ENCODE results near the gene PHOSPHO1.
"Not testable (repeated sequence)": the region's sequence is repeated elsewhere in the genome, so short reads cannot be mapped to it uniquely, and the experiment has no call there.

The PHOSPHO1 gene, protein sequence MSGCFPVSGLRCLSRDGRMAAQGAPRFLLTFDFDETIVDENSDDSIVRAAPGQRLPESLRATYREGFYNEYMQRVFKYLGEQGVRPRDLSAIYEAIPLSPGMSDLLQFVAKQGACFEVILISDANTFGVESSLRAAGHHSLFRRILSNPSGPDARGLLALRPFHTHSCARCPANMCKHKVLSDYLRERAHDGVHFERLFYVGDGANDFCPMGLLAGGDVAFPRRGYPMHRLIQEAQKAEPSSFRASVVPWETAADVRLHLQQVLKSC

DNA sequence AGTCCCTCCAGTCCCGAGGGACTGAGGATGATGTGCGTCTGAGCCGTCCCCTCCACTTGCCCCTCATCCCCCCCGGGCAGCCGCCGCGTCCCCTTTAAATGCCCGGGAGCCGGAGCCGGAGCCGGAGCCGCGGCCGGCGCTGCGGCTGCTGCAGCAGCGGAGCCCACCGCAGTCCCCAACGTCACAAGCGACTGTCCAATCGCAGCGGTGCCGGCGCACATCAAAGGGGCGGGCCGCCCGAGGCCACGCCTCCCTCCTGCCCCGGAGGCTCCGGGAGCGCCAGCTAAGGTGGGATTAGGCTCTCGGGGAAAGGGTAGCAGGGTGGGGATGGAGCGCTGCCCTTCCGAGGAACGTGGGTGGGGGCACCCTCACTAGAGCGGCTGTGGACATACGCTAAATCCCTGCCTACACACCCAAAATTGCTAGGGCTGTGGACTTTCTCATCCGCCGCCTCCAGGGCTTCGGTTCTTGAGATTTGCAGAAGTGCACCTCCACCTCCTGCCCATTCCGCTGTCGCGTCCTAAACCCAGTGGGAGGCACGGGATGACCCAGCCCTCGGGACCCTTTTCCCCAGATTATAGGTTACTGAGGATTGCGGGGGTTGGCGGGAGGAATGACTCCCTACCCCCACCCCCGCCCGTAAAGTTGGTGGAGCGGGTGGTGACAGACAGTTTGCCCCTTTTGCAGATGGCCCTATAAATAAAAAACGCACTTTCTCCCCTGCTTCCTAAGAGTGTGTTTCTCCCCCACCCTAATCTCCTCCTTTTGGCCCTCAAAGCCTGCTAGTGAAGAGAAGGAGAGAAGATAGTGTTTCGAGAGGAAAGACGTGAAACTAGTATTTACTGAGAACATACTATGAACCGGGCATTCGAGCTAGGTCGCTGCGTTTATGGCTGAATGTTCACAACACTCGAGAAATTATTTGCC, at the start of gene PHOSPHO1:
Gene PHOSPHO1, minus strand, starts transcription at position 152 of the 927 bp plus-strand sequence. CDS start 4,096 bp downstream, outside the sequence.
- DNase-seq (ENCODE audit: low read depth): peak; percentile 86

DNA sequence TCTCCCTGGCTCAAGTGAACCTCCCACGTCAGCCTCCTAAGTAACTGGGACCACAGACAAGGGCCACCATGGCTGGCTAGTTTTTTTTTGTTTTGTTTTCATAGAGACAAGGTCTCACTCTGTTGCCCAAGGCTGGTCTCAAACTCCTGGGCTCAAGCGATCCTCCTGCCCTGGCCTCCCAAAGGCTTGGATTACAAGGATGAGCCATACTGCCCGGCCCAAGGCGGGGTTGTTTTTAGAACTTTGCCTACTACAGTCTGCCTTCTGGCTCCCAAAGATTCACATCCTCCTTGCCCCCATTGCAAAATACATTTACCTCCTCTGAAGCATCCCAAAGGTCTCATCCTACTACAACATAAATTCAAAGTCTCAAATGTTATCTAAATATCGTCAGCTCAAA, 49.5 kb upstream of the PHOSPHO1 start:
- no peak for DNase-seq (ENCODE audit: low read depth)

DNA sequence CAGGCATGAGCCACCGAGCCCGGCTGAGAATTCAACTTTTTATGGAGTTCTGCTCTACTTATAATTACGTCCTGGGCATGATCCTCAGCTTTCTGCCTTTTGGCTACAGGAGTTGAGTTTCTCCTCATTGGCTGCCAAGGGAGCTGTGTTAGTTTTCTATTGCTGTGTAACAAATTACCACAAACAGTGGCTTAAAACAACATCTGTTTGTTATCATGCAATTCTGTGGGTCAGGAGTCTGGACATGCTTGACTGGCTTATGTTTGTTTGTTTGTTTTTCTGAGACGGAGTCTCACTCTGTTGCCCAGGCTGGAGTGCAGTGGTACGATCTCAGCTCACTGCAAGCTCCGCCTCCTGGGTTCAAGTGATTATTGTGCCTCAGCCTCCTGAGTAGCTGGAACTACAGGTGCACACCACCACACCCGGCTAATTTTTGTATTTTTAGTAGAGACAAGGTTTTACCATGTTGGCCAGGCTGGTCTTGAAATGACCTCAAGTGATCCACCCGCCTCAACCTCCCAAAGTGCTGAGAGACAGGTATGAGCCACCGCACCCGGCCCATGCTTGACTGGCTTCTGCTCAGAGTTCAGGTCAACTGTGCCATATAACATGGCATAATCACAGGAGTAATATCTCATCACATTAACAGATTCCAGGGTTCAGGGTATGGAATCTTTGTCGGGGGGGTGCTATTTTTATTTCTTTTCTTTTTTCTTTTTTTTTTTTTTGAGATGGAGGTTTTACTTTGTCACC, 48.9 kb upstream of the PHOSPHO1 start:
- not testable (repeated sequence) for DNase-seq (ENCODE audit: low read depth)

DNA sequence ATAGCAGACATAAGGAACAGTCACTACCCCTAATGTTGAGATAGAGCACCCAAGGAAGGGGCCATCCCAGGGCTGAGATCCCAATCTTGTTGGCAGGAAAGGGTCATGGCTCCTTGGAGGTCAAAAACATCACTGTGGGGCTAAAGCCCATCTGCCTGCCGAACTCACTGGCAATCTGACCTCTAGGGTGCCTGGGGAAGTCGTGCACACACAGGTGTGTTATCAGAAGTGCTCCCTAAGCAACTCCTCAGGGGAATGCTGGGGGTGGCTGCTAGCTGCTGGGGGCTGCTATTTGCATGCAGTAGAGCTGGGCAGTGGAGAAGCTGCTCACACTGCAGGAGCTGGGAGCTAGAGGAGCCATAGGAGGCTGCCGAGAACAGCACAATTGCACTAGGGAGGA, 47.5 kb upstream of the PHOSPHO1 start:
- DNase-seq (ENCODE audit: low read depth): no peak

DNA sequence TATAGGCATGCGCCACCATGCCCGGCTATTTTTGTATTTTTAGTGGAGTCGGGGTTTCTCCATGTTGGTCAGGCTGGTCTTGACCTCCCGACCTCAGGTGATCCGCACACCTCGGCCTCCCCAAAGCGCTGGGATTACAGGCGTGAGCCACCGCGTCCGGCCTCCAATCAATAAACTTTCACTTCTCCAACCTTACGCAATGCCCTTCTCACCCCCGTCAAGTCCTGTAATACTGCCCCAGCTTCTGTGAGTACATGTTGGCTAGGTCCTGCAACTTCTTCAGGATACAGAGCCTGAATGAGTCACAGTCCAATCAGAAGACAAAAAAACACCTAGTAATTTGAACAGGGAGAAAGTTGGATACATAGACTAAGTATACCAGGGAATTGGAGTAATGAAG, 47.1 kb upstream of the PHOSPHO1 start:
- DNase-seq (ENCODE audit: low read depth): no peak

DNA sequence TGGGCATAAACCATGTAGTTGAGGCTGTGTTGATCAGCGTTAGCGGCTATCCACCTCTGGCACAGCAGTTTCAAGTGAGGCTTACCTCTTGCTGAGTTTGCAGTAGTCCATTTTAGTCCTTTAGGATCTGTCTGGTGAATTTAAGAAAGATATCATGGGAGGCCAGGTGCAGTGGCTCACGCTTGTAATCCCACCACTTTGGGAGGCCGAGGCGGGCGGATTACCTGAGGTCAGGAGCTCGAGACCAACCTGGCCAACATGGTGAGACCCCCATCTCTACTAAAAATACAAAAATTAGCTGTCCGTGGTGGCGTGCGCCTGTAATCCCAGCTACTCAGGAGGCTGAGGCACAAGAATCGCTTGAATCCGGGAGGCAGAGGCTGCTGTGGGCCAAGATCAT, 45.4 kb upstream of the PHOSPHO1 start:
- not testable (repeated sequence) for DNase-seq (ENCODE audit: low read depth)

DNA sequence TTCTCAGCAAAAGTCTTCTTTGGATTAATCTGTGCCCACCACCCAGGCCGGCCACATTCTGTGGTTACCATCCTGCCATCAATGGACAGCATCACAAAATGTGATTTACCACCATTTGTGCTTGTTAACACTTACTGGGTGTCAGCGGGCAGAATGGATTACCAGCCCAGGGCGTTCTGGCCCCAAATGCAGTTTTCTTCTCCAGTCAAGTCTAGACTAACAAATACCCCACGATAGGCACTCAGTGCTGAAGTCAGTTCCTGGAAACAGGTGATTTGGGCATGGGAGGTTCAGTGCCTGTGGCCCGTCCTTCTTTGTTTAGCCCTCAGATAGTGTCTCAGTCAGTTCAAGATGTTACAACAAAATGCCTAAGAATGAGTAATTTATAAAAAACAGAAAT, 38.8 kb upstream of the PHOSPHO1 start:
- no peak for DNase-seq (ENCODE audit: low read depth)

DNA sequence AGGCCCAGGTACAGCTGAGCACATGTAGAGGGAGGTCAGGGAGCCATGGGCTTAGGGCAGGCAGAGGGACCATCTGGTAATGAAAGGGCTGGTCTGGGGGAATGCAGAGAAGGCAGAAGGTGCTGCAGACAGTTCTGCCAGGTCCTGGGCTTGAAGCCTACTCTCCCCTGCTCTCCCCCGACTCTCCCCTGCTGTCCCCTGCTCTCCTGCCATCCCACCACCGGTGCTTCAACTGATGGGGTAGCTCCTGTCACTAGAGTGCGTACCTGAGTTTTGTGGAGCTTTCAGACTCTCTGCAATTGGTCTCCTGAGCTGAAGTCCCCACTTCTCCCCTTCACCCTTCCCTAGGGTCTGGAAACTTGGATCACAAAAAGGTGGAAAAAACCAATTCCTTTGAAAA, 37.3 kb upstream of the PHOSPHO1 start:
- no peak for DNase-seq (ENCODE audit: low read depth)

DNA sequence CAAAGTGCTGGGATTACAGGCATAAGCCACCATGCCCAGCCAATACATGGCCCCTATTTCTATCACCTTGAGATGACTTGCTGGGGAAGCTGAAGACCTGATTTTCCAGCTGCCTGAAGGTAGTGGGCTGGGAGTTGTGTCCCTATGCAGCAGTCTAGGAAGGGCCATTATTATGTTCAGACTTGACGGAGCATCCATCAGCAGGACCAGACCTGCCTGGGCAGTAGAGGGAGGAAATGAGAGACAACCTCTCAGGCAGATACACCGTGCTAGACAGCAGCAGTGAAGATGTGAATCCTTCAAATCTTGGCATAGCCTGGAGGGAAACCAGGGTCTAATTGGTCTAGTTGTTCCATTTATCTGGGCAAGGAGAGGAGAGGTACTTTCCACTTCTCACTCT, 35.6 kb upstream of the PHOSPHO1 start:
- no peak for DNase-seq (ENCODE audit: low read depth)

DNA sequence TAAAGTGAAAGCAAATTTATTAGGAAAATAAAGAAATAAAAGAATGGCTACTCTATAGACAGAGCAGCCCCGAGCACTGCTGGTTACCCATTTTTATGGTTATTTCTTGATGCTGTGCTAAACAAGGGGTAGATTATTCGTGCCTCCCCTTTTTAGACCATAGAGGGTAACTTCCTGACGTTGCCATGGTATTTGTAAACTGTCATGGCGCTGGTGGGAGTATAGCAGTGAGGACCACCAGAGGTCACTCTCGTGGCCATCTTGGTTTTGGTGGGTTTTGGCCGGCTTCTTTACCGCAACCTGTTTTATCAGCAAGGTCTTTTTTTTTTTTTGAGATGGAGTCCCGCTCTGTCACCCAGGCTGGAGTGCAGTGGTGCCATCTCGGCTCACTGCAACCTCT, 31.0 kb upstream of the PHOSPHO1 start:
- not testable (repeated sequence) for DNase-seq (ENCODE audit: low read depth)

DNA sequence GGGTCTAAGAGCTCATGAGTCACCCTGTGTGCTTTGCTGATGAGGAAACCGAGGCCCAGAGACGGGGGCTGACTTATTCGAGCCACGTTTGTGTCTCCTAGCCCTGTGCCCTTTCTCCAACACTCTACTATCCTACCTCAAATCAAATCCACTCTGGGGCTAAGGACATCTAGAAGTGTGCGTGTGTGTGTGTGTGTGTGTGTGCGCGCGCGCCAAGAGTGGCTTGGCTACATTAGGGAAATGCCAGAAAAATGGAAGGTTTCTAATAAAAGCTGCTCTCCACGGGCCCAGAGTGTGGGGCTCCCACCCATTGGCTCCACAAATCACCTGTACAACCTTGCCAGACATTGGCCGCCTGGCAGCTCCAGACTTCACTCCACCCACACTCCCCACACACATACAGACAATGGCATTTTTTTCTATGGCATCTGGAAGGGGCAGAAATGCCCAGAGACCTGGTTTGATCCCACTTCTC, 30.3 kb upstream of the PHOSPHO1 start:
- DNase-seq (ENCODE audit: low read depth): no peak

DNA sequence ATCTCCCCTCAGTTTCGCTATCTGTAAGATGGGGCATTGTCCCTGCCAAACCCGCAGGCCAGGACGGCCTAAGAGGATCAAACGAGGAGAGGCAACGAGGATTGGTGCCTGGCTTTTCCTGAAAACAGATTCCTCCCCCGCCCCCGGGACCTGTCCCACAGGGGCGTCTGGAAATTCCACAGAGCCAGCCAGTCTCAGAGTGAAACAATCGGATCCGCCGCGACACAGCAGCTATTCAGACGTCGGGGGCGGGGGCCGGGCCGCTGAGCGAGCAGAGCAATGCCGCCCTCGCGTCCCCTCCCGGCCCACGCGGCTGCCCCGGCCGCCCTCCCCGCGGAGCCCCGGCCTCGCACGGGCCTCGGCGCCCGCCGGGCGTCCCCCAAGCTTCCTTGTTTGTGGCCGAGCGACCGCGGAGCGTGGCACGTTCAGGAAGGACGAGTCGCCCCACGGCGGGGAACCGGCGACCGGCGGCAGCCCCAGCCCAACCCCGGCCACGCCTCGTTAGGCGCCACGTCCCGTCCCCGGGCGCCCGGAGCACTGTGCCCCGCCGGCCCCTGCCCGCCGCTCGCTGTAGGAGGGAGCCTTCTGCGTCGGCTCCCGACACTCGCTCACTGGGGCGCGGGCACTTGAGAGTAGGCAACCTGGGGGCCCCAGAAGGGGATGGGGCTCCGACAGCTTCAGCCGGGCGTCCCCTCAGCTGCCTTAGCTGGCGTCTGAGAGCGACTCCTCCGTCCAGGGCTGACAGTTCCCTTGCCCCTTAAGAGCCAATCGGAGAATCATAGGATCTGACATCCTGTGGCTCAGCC, 29.6 kb upstream of the PHOSPHO1 start:
- DNase-seq (ENCODE audit: low read depth): peak; percentile 35

DNA sequence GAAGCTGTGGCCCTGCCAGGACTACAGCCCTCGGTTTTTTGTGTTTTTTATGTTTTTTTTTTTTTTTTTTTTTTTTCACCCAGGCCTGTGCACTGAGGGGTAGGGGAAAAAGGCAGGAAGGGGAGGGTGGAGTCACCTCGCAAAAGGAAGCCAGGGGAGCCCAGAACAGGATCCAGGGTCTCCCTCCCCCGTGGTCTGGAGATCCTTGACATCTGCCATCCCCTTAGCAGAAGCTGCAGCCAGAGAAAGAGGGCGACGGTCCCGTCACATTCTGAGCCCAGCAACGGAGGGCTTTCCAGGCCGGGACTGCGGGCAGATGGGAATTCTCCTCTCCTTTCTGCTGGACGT, 29.1 kb upstream of the PHOSPHO1 start:
- DNase-seq (ENCODE audit: low read depth): no peak

DNA sequence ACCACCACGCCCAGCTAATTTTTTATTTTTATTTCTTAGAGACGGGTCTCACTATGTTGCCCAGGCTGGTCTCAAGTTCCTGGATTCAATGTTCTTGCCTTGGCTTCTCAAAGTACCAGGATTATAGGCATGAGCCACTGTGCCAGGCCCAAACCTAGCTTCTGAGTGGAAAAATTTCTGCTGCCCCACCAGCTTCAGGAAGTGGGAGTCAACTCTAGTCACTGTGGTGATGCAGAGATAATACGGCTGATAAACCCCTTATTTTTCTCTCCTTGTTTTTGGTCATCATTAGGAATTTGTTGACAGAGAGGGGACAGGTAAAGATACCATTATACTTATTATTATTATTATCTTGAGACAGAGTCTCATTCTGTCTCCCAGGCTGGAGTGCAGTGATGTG, 27.8 kb upstream of the PHOSPHO1 start:
- DNase-seq (ENCODE audit: low read depth): no peak

DNA sequence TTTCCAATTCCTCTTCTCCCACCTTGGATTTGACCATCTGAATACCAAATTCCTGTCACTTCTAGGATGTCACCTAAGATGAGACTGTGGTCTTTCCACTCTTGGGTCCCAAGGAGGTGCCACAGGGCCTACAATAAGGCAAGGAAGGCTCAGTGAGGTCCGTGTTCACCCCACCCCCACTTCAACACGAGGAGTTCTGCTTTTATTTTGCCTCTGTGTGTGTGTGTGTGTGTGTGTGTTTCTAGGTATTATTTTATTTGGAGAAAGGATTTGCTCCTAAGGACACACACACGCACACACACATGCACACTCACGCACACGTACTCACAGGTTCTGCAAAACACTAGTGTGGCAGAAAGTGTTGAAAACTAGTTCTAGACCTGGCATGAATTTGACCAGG, 24.5 kb upstream of the PHOSPHO1 start:
- no peak for DNase-seq (ENCODE audit: low read depth)

DNA sequence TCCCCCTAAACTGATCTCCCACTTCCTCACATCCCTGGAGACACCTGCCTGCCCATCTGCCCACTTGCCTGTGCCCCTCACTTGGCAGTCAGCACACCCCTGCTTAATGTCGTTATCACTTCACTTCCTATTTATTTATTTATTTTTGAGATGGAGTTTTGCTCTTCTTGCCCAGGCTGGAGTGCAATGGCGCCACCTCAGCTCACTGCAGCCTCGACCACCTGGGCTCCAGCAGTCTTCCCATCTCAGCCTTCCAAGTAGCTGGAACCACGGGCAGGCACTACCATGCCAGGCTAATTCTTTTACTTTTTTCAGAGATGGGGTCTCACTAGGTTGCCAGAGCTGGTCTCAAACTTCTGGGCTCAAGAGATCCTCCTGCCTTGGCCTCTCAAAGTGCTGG, 23.5 kb upstream of the PHOSPHO1 start:
- DNase-seq (ENCODE audit: low read depth): no peak

DNA sequence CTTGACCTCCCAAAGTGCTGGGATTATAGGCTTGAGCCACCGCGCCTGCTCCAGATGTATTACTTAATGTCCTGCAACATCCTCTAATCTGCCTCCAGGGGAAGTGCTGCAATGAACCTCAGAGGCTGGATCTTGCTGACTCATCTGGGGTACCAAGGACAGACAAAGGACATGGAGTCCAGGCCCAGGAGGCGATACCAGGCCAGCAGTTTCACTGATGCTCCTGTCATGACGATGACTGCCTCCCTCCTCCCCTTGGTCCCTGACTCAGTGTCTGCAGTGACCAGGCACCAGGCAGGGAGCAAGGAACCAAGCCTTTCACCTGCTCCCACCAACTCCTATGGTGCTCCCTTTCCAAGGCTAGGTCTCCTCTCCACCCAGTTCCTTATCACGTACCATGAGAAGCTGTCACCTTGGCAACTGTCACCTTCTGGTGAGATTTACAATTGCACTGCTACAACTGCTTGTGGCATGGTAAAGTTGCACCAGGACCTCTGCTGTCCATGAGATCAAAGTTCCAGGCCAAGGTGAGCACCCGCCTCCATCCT, 21.6 kb upstream of the PHOSPHO1 start:
- DNase-seq (ENCODE audit: low read depth): no peak

DNA sequence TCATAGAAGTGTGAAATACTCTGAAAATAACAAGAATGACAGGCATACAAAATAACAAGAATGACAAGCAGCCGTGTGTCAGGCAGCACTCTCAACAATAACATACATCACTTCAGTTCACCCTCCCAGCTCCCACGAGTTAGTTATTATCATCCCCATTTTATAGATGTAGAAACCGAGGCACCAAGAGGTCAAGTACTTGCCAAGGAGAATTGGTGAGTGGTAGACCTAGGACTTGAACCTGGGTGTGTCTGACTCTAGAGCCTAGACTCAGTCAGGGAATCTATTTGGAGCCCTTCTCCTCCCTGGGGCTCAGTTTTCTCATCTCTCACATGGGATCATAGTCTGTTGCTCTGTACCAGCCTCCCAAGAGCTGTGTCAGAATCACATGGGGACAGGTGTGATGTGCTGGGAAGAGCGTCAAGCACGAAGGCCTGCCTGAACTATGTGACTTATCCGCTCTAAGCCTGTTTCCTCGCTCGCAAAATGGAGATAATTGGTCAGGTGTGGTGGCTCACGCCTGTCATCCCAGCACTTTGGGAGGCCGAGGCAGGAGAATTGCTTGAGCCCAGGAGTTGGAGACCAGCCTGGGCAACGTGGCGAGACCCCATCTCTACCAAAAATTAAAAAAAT, 19.4 kb upstream of the PHOSPHO1 start:
- no peak for DNase-seq (ENCODE audit: low read depth)

DNA sequence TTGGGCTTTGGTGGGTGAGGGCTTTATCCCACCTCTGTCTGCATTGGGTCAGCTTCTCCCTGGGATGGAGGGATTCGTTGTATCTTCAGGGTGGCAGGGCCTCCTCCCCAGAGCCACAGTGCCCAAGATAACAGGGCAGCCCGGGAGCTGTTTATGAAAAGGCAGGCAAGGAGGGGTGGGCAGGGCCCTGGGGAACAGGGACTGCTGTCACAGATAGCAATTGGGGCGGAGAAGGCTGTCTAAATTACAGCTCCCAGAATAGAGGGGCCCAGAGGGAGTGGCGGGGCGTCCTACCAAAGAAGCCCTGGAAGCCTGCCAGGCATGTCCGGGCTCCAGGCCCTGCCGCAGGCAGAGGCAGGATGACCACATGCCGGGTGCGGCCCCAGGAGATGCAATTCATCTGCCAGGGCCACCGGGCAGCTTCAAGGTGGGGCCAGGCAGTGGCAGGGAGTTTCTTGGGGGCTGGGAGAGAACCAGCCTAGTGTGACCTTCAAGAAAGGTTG, 18.8 kb upstream of the PHOSPHO1 start:
- no peak for DNase-seq (ENCODE audit: low read depth)

DNA sequence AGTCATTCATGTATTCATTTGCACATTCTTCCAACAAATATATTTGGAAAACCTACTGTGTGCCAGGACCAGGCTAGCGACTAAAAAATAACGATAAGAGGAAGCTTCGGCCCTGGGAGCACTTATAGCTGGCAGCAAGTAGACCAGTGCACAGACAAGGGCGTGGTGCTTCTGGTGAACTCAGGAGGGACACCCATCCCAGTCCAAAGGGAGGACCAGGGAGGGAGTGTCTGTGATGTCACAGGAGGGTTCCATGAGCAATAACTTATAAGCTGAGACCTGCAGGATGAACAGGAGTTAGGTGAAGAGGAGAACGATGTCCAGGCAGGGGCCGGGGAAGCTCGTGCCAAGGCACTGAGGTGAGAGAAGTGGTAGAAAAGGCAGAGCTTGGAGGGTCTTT, 17.4 kb upstream of the PHOSPHO1 start:
- no peak for DNase-seq (ENCODE audit: low read depth)

DNA sequence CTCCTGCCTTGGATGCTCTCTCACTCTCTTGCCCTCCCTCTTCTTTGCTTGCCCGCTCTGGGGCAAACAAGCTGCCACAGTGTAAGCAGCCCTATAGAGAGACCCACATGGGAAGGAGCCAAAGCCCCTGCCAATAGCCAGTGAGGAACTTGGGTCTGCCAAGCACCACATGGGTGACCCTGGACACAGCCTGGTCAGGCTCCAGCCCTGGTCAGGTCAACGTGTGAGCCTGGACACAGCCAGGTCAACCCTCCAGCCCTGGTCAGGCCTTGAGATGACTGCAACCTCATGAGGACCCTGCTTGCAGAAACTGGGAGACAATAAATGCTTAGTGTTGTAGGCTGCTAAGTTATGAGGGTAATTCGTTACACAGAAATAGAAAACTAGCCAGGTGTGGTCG, 14.3 kb upstream of the PHOSPHO1 start:
- DNase-seq (ENCODE audit: low read depth): no peak
